Middle frontal gyrus (tissue), 1 donor: ENCODE measurements around the gene CCDC159.
A peak's percentile ranks its signal among the peaks of the same experiment; 100 is the strongest.
"Not testable (repeated sequence)": the region's sequence is repeated elsewhere in the genome, so short reads cannot be mapped to it uniquely, and the experiment has no call there.

Experiments used
- DNase-seq: peaks from one replicate; pipeline ENCODE4 v3.0.0-alpha.2; 2015; ENCODE audit warnings: low spot score; ENCODE audit errors: extremely low spot score

CCDC159 gene

GRCh38 chr19:11365557-11366117 lies 19.3 kb downstream of the CCDC159 start:
- DNase-seq: no peak

GRCh38 chr19:11367528-11367927 lies 21.2 kb downstream of the CCDC159 start:
- DNase-seq: no peak

- no peak for DNase-seq
Measured at GRCh38 chr19:11370744-11371143, 24.4 kb downstream of the CCDC159 start.

- peak; percentile 63 for DNase-seq
Measured at GRCh38 chr19:11373166-11373884, 27.0 kb downstream of the CCDC159 start.

- DNase-seq: no peak
Measured at GRCh38 chr19:11373885-11374432, 27.6 kb downstream of the CCDC159 start.

- DNase-seq: peak; percentile 98
Measured at GRCh38 chr19:11374433-11375142, 28.3 kb downstream of the CCDC159 start, which contains the start of gene SWSAP1. TSS of gene SWSAP1 (plus strand) at chr19:11374666. CDS start at chr19:11374681, 15 bp downstream.

GRCh38 chr19:11375143-11375948 lies 29.0 kb downstream of the CCDC159 start:
- no peak for DNase-seq

- no peak for DNase-seq
Measured at GRCh38 chr19:11377237-11377636, 30.9 kb downstream of the CCDC159 start.

GRCh38 chr19:11377756-11378155 lies 31.4 kb downstream of the CCDC159 start:
- no peak for DNase-seq

- no peak for DNase-seq
Measured at GRCh38 chr19:11378319-11379189, 32.2 kb downstream of the CCDC159 start.

GRCh38 chr19:11379269-11379845 lies 33.0 kb downstream of the CCDC159 start:
- not testable (repeated sequence) for DNase-seq

- no peak for DNase-seq
Measured at GRCh38 chr19:11379857-11380350, 33.6 kb downstream of the CCDC159 start.

- peak; percentile 88 for DNase-seq
Measured at GRCh38 chr19:11380653-11381537, 34.6 kb downstream of the CCDC159 start.

GRCh38 chr19:11382898-11383705 lies 36.8 kb downstream of the CCDC159 start:
- no peak for DNase-seq

GRCh38 chr19:11383706-11384048 lies 37.4 kb downstream of the CCDC159 start:
- no peak for DNase-seq

GRCh38 chr19:11384778-11385129 lies 38.4 kb downstream of the CCDC159 start:
- DNase-seq: no peak

GRCh38 chr19:11387162-11388034 lies 41.1 kb downstream of the CCDC159 start:
- DNase-seq: no peak
